Ammon's horn (tissue), 1 donor: Measurements from ENCODE around the gene SLAIN2.
"Not testable (repeated sequence)": the region's sequence is repeated elsewhere in the genome, so short reads cannot be mapped to it uniquely, and the experiment has no call there.

ENCODE experiments used
- DNase-seq: peaks from one replicate; pipeline ENCODE4 v3.0.0-alpha.2; 2016; ENCODE audit warnings: low spot score

The SLAIN2 gene

GRCh38 chr4:48370260-48371134, 29.2 kb downstream of the SLAIN2 start:
- no peak for DNase-seq

DNA sequence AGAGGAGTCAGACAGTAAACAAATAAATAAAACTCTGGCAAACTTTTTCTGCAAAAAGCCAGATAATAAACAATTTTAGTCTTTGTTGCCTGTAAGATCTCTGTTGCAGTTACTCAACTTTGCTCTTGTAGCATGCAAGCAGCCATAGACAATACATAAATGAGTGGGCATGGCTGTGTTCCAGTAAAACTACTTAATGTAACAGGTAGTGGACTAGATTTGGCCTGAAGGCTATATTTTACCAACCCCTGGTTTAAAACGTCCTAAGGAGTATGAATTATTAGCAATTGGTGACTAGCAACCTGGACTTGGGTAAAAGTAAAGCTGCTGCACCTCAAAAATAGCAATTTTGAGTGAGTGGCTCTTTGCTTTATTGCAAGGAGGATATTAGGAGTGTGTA, 30.9 kb downstream of the SLAIN2 start:
- no peak for DNase-seq

DNA sequence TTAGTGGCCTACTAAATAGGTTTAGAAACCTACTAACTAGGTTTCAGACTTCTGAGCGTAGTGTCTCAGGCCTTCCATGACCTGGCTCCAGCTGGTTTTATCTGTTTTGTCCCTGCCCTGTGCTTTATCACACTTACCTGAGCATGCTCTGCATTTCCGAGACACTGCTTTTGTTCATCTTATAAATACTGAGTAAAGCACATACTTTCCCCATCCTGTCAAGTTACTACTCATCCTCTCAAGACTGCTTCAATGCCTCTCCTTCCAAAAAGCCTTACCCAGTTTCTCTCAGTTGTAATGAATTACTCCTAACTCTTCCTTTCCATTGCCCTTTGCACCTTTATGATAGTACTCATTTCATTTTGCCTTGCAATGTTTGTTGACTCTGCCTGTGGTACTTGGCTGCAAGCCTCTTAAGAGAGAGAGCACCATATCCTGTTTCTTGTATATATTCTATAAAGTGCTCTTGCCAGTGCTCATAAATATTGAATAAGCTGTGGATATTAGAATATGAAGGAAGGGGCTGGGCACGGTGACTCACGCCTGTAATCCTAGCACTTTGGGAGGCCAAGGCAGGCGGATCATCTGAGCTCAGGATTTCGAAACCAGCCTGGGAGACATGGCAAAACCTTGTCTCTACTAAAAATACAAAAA, 34.4 kb downstream of the SLAIN2 start:
- DNase-seq: no peak

GRCh38 chr4:48379587-48380180, 38.4 kb downstream of the SLAIN2 start:
- no peak for DNase-seq

DNA sequence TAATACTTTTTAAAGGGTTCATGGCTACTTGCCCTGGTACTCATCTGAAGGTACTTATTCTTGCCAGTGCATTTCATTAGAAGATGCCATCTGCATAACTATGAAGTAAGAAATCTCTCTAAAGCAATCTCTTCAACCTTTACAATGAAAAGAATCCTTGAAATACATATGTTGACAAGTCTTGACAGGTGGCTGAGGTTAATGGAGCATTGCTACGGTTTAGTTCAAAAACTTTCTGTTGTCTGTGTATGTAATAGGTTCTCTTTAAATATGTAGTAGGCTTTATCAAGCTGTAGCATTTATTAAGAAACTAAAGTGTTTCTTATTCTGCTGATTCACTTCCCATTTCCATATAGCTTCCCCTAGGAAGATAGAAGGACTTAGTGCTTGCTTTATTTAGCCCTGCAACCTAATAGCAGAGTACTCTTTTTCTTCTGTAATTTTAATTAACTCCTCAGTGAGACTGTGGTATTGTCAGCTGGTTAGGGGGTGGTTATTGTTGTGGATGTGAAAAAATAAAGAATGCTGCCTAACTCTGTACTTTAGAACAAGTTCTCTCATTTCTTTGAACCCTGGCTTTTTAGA, 39.3 kb downstream of the SLAIN2 start:
- DNase-seq: no peak

- no peak for DNase-seq
Observed at GRCh38 chr4:48388525-48389154, 47.3 kb downstream of the SLAIN2 start.

- DNase-seq: no peak
Observed at GRCh38 chr4:48396043-48396442, 54.7 kb downstream of the SLAIN2 start.

GRCh38 chr4:48400416-48400815, 59.1 kb downstream of the SLAIN2 start:
- DNase-seq: no peak

DNA sequence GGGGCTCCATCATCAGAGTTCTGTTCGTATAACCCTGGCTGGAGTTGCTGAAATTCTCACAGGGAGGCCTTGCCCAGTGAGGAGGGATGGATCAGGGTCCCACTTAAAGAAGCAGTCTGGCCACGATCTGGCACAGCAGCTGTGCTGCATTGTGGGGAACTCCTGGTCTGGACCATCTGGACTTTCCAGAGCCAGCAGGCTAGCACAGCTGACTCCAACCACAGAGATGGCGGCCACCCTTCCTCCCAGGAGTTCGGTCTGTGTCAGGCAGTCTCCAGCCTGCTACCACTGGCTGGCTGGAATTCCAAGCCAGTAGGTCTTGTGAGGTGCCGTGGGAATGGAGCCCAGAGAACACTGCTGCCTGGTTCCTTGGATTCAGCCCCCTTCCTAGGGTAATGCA, 62.0 kb downstream of the SLAIN2 start:
- no peak for DNase-seq

GRCh38 chr4:48403779-48404178, 62.5 kb downstream of the SLAIN2 start:
- no peak for DNase-seq

DNA sequence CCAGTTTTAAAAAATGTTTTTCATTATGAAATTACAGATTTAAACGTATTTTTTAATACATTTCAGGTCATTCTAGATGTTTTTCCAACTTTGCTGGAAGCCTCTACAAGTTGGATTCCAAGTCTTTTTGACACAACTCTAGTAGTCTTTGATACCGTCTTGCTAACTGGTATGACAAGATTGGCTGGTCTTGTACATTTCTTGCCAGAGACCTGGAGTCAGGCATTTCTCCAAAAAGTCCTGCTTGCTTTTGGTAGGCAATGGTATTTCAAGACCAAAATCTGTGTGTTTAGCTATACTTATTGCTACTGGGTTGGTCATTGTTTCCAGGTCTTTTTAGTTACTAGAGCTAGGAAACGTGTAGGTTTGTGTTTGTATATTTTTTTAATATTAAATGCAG, 64.6 kb downstream of the SLAIN2 start:
- no peak for DNase-seq

DNA sequence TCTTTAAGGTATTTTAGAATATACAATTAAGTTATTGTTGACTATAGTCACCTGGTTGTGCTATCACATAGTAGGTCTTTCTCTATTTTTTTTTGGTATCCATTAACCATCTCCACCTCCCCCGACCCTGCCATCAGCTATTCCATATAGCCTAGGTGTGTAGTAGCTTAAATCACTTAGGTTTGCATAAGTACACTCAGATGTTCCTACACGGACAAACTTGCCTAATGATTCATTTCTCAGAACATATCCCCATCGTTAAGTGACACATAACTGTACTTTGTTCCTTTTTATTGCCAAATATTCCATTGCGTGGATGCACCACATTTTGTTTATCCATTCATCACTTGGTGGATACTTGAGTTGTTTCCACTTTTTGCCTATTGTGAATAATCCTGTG, 67.9 kb downstream of the SLAIN2 start:
- DNase-seq: no peak

DNA sequence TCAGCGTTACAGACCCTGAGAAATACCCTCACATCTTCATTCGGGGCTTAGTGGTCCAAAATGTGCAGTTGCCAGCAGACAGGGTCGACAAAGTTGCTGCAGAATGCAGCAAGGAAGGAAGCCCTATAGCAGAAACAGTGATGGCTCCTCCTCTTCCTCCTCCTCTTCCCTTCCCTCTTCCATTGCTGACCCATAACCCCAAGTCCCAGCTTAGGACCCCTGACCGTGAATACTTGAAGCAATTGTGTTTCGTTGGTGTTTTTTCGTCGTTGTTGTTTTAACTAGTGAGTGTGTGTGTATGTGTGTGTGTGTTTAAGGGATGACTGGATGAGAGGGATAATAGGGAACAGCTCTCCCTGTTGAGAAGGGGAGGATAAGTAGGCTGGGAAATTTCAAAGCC, 69.5 kb downstream of the SLAIN2 start:
- DNase-seq: no peak

DNA sequence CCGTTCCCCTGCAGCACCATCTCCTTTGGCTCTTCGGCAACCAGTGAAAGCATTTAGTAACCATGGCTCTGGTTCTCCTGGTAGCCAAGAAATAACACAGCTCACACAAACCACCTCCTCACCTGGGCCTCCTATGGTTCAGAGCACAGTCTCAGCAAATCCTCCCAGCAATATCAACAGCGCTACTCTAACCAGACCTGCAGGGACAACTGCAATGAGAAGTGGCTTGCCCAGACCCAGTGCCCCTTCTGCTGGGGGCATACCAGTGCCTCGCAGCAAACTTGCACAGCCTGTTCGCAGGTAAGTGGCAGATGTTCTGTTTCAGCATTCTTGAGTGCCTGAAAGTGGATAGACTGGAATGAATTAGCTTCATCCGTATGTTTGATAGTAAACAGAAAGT, 78.8 kb downstream of the SLAIN2 start:
- no peak for DNase-seq

GRCh38 chr4:48421101-48421500, 79.8 kb downstream of the SLAIN2 start:
- DNase-seq: no peak

GRCh38 chr4:48428926-48429325, 87.6 kb downstream of the SLAIN2 start:
- DNase-seq: no peak

GRCh38 chr4:48429709-48430474, 88.6 kb downstream of the SLAIN2 start:
- no peak for DNase-seq

- DNase-seq: no peak
Observed at GRCh38 chr4:48431401-48431800, 90.1 kb downstream of the SLAIN2 start.

DNA sequence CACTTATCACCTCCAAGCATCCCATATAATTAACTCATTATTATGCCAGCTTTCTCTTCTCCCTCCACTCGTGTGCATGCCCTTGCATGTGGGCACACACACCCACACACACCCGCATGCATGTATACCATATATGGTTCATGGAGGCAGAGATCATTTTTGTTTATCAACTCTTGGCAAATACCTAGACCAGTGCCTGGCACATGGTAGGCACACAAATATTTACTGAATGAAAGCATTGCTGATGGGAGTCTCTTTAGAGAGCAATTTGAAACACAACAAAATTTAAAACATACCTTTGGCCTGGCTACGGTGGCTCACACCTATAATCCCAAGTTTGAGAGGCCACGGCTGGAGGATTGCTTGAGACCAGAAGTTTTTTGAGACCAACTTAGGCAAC, 90.7 kb downstream of the SLAIN2 start:
- DNase-seq: no peak

DNA sequence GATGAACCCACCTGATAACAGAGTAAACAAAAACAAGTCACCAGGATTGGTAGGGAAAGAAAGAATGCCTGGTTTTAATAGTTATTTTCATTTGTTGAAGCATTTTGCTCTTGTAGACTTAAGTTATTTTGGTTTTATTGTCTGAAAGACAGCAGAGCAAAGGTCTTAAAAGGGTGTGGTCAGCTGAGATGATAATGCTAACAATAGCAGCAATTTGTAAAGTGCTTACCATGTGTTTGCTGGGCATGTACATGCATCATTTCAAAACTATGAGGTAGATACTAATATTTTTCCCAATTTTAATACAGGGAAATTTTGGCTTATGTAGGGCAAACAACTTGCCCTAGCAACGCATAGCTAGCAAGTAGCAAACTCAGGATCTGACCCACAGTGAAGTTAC, 95.0 kb downstream of the SLAIN2 start:
- no peak for DNase-seq

GRCh38 chr4:48439988-48440387, 98.7 kb downstream of the SLAIN2 start:
- peak; percentile 53 for DNase-seq

DNA sequence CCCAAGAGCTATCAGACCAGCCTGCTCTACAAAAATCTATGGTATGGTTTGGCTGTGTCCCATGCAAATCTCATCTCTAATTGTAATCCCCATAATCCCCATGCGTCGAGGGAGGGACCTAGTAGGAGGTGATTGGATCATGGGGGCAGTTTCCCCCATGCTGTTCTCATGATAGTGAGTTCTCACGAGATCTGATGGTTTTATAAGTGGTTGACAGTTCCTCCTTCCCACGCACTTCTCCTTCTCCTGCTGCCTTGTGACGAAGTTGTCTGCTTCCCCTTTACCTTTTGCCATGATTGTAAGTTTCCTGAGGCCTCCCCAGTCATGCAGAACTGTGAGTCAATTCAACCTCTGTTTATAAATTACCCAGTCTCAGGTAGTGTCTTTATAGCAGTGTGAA, 99.6 kb downstream of the SLAIN2 start:
- DNase-seq: not testable (repeated sequence)
